MM.1S (cell line): ENCODE data around the gene SWT1.

Experiments
- CTCF ChIP-seq: fragments of 300-600 bp; sonication (generic); IDR thresholded peaks from 2 replicates; pipeline ENCODE4 v1.5.1; 2016; ENCODE audit warnings: antibody characterized with exemption, low read length, mixed read lengths
- EZH2 ChIP-seq: fragments of 300-600 bp; sonication (generic); optimal IDR thresholded peaks from 2 replicates; pipeline ENCODE3; 2017; ENCODE audit warnings: low read depth, mild to moderate bottlenecking, antibody characterized with exemption, low read length, mixed read lengths
- EZH2phosphoT487 ChIP-seq: fragments of 300-600 bp; sonication (generic); IDR thresholded peaks from 2 replicates; pipeline ENCODE4 v1.6.1; 2018; ENCODE audit warnings: antibody characterized with exemption, low read length

- TF ChIP-seq CTCF: no peak
- TF ChIP-seq EZH2: no peak
- no peak for TF ChIP-seq EZH2phosphoT487
These were observed 92.6 kb downstream of the SWT1 start for GRCh38 chr1:185249563-185249962.
